Trophoblast cell (in vitro differentiated cells and primary cell): Measurements from ENCODE around the gene SETD1B.
A peak's percentile ranks its signal among the peaks of the same experiment; 100 is the strongest.

Source experiments
- DNase-seq, 2 donors: peaks; one replicate each; pipeline ENCODE4 v3.0.0-alpha.2; 2016
- H2AFZ ChIP-seq: 2 replicates; pipeline ENCODE4 v1.6.1; 2013; ENCODE audit warnings: low read length, moderate library complexity, mild to moderate bottlenecking; ENCODE audit not compliant: insufficient read depth, poor library complexity
- H2AK5ac ChIP-seq: 2 replicates; pipeline ENCODE4 v1.6.1; 2013; ENCODE audit warnings: mild to moderate bottlenecking, low read length
- H2BK120ac ChIP-seq: 2 replicates; pipeline ENCODE4 v1.6.1; 2013; ENCODE audit warnings: low read length, mild to moderate bottlenecking, moderate library complexity; ENCODE audit not compliant: insufficient read depth, poor library complexity
- H2BK12ac ChIP-seq: 2 replicates; pipeline ENCODE4 v1.6.1; 2013; ENCODE audit warnings: mild to moderate bottlenecking, low read length, moderate library complexity
- H2BK5ac ChIP-seq: 2 replicates; pipeline ENCODE4 v1.6.1; 2013; ENCODE audit warnings: low read length, low read depth, moderate library complexity, mild to moderate bottlenecking; ENCODE audit not compliant: poor library complexity
- H3K14ac ChIP-seq: 2 replicates; pipeline ENCODE4 v1.6.1; 2013; ENCODE audit warnings: mild to moderate bottlenecking, low read length
- H3K18ac ChIP-seq: 2 replicates; pipeline ENCODE4 v1.6.1; 2013; ENCODE audit warnings: mild to moderate bottlenecking, low read length
- H3K23ac ChIP-seq: 2 replicates; pipeline ENCODE4 v1.6.1; 2013; ENCODE audit warnings: low read length
- H3K27ac ChIP-seq: 2 replicates; pipeline ENCODE4 v1.5.1; 2013; ENCODE audit warnings: low read depth, mild to moderate bottlenecking, inconsistent platforms, low read length, moderate library complexity
- H3K27me3 ChIP-seq: 2 replicates; pipeline ENCODE4 v1.6.1; 2013; ENCODE audit warnings: inconsistent platforms, mild to moderate bottlenecking, low read length, moderate library complexity; ENCODE audit not compliant: insufficient read depth
- H3K36me3 ChIP-seq, 2 experiments: 1 replicate in 1 of 2; 2 replicates in 1 of 2; pipeline ENCODE4 v1.6.1; 2013; ENCODE audit warnings: low read length in 2 of 2, mild to moderate bottlenecking in 2 of 2, moderate library complexity in 1 of 2; ENCODE audit not compliant: insufficient read depth in 2 of 2, control insufficient read depth in 1 of 2
- H3K4ac ChIP-seq: 2 replicates; pipeline ENCODE4 v1.6.1; 2013; ENCODE audit warnings: low read depth, mild to moderate bottlenecking, low read length, moderate library complexity
- H3K4me1 ChIP-seq, 2 experiments: 1 replicate in 1 of 2; 2 replicates in 1 of 2; pipeline ENCODE4 v1.6.1; 2013; ENCODE audit warnings: low read length in 2 of 2, mild to moderate bottlenecking in 2 of 2, moderate library complexity in 1 of 2; ENCODE audit not compliant: insufficient read depth in 2 of 2, control insufficient read depth in 1 of 2
- H3K4me2 ChIP-seq: 2 replicates; pipeline ENCODE4 v1.6.1; 2013; ENCODE audit warnings: inconsistent platforms, mild to moderate bottlenecking, low read length, moderate library complexity
- H3K4me3 ChIP-seq: 2 replicates; pipeline ENCODE4 v1.5.1; 2013; ENCODE audit warnings: mild to moderate bottlenecking, low read depth, low read length, inconsistent platforms
- H3K79me1 ChIP-seq: one replicate; pipeline ENCODE4 v1.6.1; 2013; ENCODE audit warnings: low read length
- H3K79me2 ChIP-seq: 2 replicates; pipeline ENCODE4 v1.6.1; 2013; ENCODE audit warnings: low read length, mild to moderate bottlenecking; ENCODE audit not compliant: control insufficient read depth, insufficient read depth, poor library complexity
- H3K9ac ChIP-seq: 2 replicates; pipeline ENCODE4 v1.6.1; 2013; ENCODE audit warnings: mild to moderate bottlenecking, low read length
- H3K9me3 ChIP-seq: 2 replicates; pipeline ENCODE4 v1.6.1; 2013; ENCODE audit warnings: low read depth, mild to moderate bottlenecking, control low read depth, inconsistent platforms, low read length; ENCODE audit not compliant: insufficient read depth
- H4K12ac ChIP-seq: 2 replicates; pipeline ENCODE4 v1.6.1; 2013; ENCODE audit warnings: low read depth, mild to moderate bottlenecking, low read length, moderate library complexity
- H4K8ac ChIP-seq: 2 replicates; pipeline ENCODE4 v1.6.1; 2013; ENCODE audit warnings: low read depth, mild to moderate bottlenecking, low read length, moderate library complexity
- H4K91ac ChIP-seq: one replicate; pipeline ENCODE4 v1.6.1; 2013; ENCODE audit warnings: low read depth, mild to moderate bottlenecking, low read length, moderate library complexity
- WGBS: extraction: QIAGEN DNeasy Blood & Tissue Kit; methylation state at CpG from one replicate; pipeline ENCODE4 v1.1.7; 2013; ENCODE audit warnings: missing lambda C conversion rate; ENCODE audit not compliant: insufficient read length, insufficient coverage; ENCODE audit errors: extremely low coverage; 5-methylcytosine and 5-hydroxymethylcytosine counted together

The SETD1B gene

GRCh38 chr12:121806009-121806545 lies 2.3 kb downstream of the SETD1B start:
- H2BK120ac ChIP-seq, result no peak overlapping the region
- H3K4me1 ChIP-seq, result peaks cover 11 to 16% of the 10 kb centered on the region in 2 experiments
- no peak overlapping the region for H2BK5ac ChIP-seq
- DNase-seq, result no peak
- H3K4me2 ChIP-seq, result peak overlapping the region; percentile 44
- H4K8ac ChIP-seq, result no peak overlapping the region
- no peak overlapping the region for H4K12ac ChIP-seq
- peaks cover 36 to 37% of the 10 kb centered on the region in 2 experiments for H3K36me3 ChIP-seq
- H3K9ac ChIP-seq, result peak overlapping the region; percentile 63
- H3K27me3 ChIP-seq, result no peaks in the 10 kb centered on the region
- H3K23ac ChIP-seq, result peak overlapping the region; percentile 34
- H3K4me3 ChIP-seq, result peak overlapping the region; percentile 23
- H3K14ac ChIP-seq, result no peak overlapping the region
- H3K79me1 ChIP-seq, result peaks cover 26% of the 10 kb centered on the region
- no peak overlapping the region for H2AK5ac ChIP-seq
- H2AFZ ChIP-seq, result no peak overlapping the region
- H3K18ac ChIP-seq, result no peak overlapping the region
- H2BK12ac ChIP-seq, result no peak overlapping the region
- no CpG with 5 or more reads among the region's 16 CpGs for WGBS
- H3K4ac ChIP-seq, result peak overlapping the region; percentile 18
- no peak overlapping the region for H3K27ac ChIP-seq
- H3K9me3 ChIP-seq, result no peaks in the 10 kb centered on the region
- H4K91ac ChIP-seq, result no peak overlapping the region
- peaks cover 26% of the 10 kb centered on the region for H3K79me2 ChIP-seq

- no peak overlapping the region for H2BK120ac ChIP-seq
- peaks cover 19% of the 10 kb centered on the region for H3K79me2 ChIP-seq
- H2AK5ac ChIP-seq, result no peak overlapping the region
- no peak overlapping the region for H2AFZ ChIP-seq
- peaks cover 18 to 23% of the 10 kb centered on the region in 2 experiments for H3K4me1 ChIP-seq
- no peak for DNase-seq
- H4K8ac ChIP-seq, result no peak overlapping the region
- H3K27ac ChIP-seq, result no peak overlapping the region
- no peak overlapping the region for H4K12ac ChIP-seq
- H3K27me3 ChIP-seq, result no peaks in the 10 kb centered on the region
- no peaks in the 10 kb centered on the region for H3K9me3 ChIP-seq
- H2BK5ac ChIP-seq, result no peak overlapping the region
- no CpG with 5 or more reads among the region's 21 CpGs for WGBS
- H3K4me2 ChIP-seq, result peak overlapping the region; percentile 44
- no peak overlapping the region for H3K9ac ChIP-seq
- peaks cover 19% of the 10 kb centered on the region for H3K79me1 ChIP-seq
- H3K14ac ChIP-seq, result no peak overlapping the region
- H3K4me3 ChIP-seq, result no peak overlapping the region
- H3K18ac ChIP-seq, result no peak overlapping the region
- H2BK12ac ChIP-seq, result no peak overlapping the region
- H3K23ac ChIP-seq, result no peak overlapping the region
- H3K36me3 ChIP-seq, result peaks cover 39 to 42% of the 10 kb centered on the region in 2 experiments
- no peak overlapping the region for H4K91ac ChIP-seq
- H3K4ac ChIP-seq, result peak overlapping the region; percentile 65
Observed at GRCh38 chr12:121806546-121807423, 3.0 kb downstream of the SETD1B start.

- peaks cover 39 to 42% of the 10 kb centered on the region in 2 experiments for H3K36me3 ChIP-seq
- peaks cover 21 to 28% of the 10 kb centered on the region in 2 experiments for H3K4me1 ChIP-seq
- no peak overlapping the region for H4K8ac ChIP-seq
- H2BK12ac ChIP-seq, result no peak overlapping the region
- H3K23ac ChIP-seq, result no peak overlapping the region
- H3K27me3 ChIP-seq, result no peaks in the 10 kb centered on the region
- no peak overlapping the region for H2AK5ac ChIP-seq
- no peak overlapping the region for H3K9ac ChIP-seq
- no peak overlapping the region for H3K14ac ChIP-seq
- H3K79me2 ChIP-seq, result peaks cover 18% of the 10 kb centered on the region
- H3K4me2 ChIP-seq, result no peak overlapping the region
- no peak overlapping the region for H3K4me3 ChIP-seq
- WGBS, result no CpG with 5 or more reads among the region's 14 CpGs
- no peak overlapping the region for H4K91ac ChIP-seq
- H2AFZ ChIP-seq, result no peak overlapping the region
- no peak overlapping the region for H3K4ac ChIP-seq
- no peaks in the 10 kb centered on the region for H3K9me3 ChIP-seq
- H4K12ac ChIP-seq, result no peak overlapping the region
- no peak overlapping the region for H3K27ac ChIP-seq
- no peak overlapping the region for H2BK5ac ChIP-seq
- H2BK120ac ChIP-seq, result no peak overlapping the region
- DNase-seq, result no peak
- H3K18ac ChIP-seq, result no peak overlapping the region
- peaks cover 16% of the 10 kb centered on the region for H3K79me1 ChIP-seq
Observed at GRCh38 chr12:121807642-121808347, 4.0 kb downstream of the SETD1B start.

- no peak overlapping the region for H2BK5ac ChIP-seq
- WGBS, result no CpG with 5 or more reads among the region's 8 CpGs
- no peak overlapping the region for H4K12ac ChIP-seq
- no peak overlapping the region for H2AFZ ChIP-seq
- H3K4me3 ChIP-seq, result no peak overlapping the region
- H3K4me2 ChIP-seq, result no peak overlapping the region
- H3K27me3 ChIP-seq, result no peaks in the 10 kb centered on the region
- H3K23ac ChIP-seq, result no peak overlapping the region
- H3K9me3 ChIP-seq, result no peaks in the 10 kb centered on the region
- no peak overlapping the region for H3K27ac ChIP-seq
- H4K8ac ChIP-seq, result no peak overlapping the region
- no peak overlapping the region for H2AK5ac ChIP-seq
- peaks cover 45 to 47% of the 10 kb centered on the region in 2 experiments for H3K36me3 ChIP-seq
- no peak for DNase-seq
- no peak overlapping the region for H3K14ac ChIP-seq
- peaks cover 9% of the 10 kb centered on the region for H3K79me1 ChIP-seq
- no peak overlapping the region for H2BK120ac ChIP-seq
- peaks cover 21 to 28% of the 10 kb centered on the region in 2 experiments for H3K4me1 ChIP-seq
- no peak overlapping the region for H3K18ac ChIP-seq
- no peak overlapping the region for H4K91ac ChIP-seq
- peaks cover 17% of the 10 kb centered on the region for H3K79me2 ChIP-seq
- H2BK12ac ChIP-seq, result no peak overlapping the region
- H3K4ac ChIP-seq, result no peak overlapping the region
- no peak overlapping the region for H3K9ac ChIP-seq
Observed at GRCh38 chr12:121808623-121809022, 4.8 kb downstream of the SETD1B start.
